Ectodermal cell (in vitro differentiated cells): Measurements from ENCODE around the gene ABCA7.

Experiments used
- H3K27ac ChIP-seq: 2 replicates; pipeline ENCODE4 v1.7.0; 2013; ENCODE audit warnings: mild to moderate bottlenecking, low read depth, low read length; ENCODE audit not compliant: insufficient read depth, poor library complexity, severe bottlenecking
- H3K27me3 ChIP-seq: 2 replicates; pipeline ENCODE4 v1.7.0; 2013; ENCODE audit warnings: mild to moderate bottlenecking, low read length; ENCODE audit not compliant: insufficient read depth, control insufficient read depth, poor library complexity, severe bottlenecking
- H3K36me3 ChIP-seq: one replicate; pipeline ENCODE4 v1.7.0; 2013; ENCODE audit warnings: low read length; ENCODE audit not compliant: control insufficient read depth, insufficient read depth
- H3K4me1 ChIP-seq: one replicate; pipeline ENCODE4 v1.7.0; 2013; ENCODE audit warnings: low read length; ENCODE audit not compliant: control insufficient read depth, insufficient read depth
- H3K4me3 ChIP-seq: 2 replicates; pipeline ENCODE4 v1.7.0; 2013; ENCODE audit warnings: low read depth, low read length, control low read depth; ENCODE audit not compliant: insufficient read depth
- H3K9me3 ChIP-seq: 2 replicates; pipeline ENCODE4 v1.7.0; 2013; ENCODE audit warnings: mild to moderate bottlenecking, low read length, moderate library complexity; ENCODE audit not compliant: control insufficient read depth
- WGBS, 2 experiments: methylation state at CpG; one replicate each; pipeline ENCODE4 v1.1.7; 2013; ENCODE audit warnings: missing lambda C conversion rate in 2 of 2; 5-methylcytosine and 5-hydroxymethylcytosine counted together

The ABCA7 gene

GRCh38 chr19:1106841-1107660 lies 67.1 kb downstream of the ABCA7 start:
- 88 to 91% methylated on average over 17 of the region's 17 CpGs for WGBS, 2 experiments

DNA sequence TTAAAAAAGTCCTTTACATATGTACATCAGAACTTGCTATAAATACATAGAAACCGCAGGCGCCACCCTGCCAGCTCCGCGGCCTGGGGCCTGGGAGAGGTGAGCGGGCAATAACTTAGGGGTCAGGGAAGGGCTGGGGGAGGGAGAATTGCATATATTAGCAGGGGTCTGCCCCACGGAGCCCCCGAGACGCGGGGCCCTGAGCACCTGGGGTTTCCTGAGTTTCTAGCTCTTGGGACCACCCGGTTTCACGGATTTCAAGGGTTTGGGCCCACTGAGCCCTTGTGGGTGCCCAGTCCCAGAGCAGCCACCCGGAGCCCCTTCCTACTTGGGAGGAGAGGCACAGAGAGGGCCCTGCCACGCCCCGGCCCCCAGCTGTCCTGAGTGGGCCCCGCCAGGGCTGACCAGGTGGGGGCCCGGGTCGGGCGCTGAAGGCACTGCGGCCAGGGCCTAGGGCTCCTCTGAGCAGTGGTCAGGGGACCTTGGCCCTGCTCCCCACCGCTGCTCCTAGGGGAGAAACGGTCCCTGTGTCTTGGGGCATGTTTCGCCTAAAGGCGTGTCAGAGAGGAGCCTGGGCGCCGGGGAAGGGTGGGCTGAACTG lies 67.9 kb downstream of the ABCA7 start:
- Histone ChIP-seq H3K27ac (no peak overlapping the region), H3K4me3 (no peak overlapping the region), H3K27me3 (no peaks in the 10 kb centered on the region), H3K4me1 (peaks cover 3% of the 10 kb centered on the region), H3K9me3 (no peaks in the 10 kb centered on the region), H3K36me3 (no peaks in the 10 kb centered on the region)
- WGBS, 2 experiments, result 94 to 95% methylated on average over 25 of the region's 25 CpGs

More at GRCh38 chr19:1106841-1107660, 67.1 kb downstream of the ABCA7 start:
- Histone ChIP-seq H3K36me3 (no peaks in the 10 kb centered on the region), H3K27ac (no peak overlapping the region), H3K27me3 (no peaks in the 10 kb centered on the region), H3K4me1 (peaks cover 3% of the 10 kb centered on the region), H3K4me3 (no peak overlapping the region), H3K9me3 (no peaks in the 10 kb centered on the region)

- 95% methylated on average over 89 of the region's 89 CpGs for WGBS, 2 experiments
- Histone ChIP-seq H3K4me3 (no peak overlapping the region), H3K36me3 (no peaks in the 10 kb centered on the region), H3K4me1 (peaks cover 3% of the 10 kb centered on the region), H3K27me3 (no peaks in the 10 kb centered on the region), H3K27ac (no peak overlapping the region), H3K9me3 (no peaks in the 10 kb centered on the region)
These were observed 68.6 kb downstream of the ABCA7 start for GRCh38 chr19:1108291-1109031.

DNA sequence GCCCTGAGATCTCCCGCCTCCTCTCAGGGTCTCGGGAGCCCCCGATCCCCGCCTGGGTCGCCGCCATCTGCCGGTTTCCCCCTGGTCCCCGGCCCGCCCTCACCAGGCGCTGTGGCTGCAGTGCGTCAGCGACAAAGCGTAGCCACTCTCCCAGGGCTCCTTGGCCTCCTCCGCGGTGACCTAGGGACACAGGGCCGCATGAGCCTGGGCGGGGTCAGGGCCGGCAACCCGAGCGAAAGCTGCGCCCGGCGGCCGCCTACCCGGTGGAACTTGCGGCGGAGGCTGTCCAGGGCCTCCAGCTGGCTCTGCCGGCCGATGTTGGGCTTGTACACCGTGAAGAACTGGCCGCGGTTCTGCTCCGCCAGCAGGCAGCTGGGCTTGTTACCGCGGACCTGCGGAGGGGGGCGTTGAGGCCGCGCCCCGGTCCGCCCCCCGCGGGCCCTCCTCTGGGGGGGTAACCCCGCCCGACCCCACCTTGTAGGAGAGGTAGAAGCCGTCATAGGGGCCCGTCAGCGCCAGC lies 69.2 kb downstream of the ABCA7 start:
- no peak overlapping the region for H3K27ac ChIP-seq
- no peaks in the 10 kb centered on the region for H3K27me3 ChIP-seq
- WGBS, 2 experiments, result 94 to 95% methylated on average over 48 of the region's 48 CpGs
- H3K4me3 ChIP-seq, result no peak overlapping the region
- no peaks in the 10 kb centered on the region for H3K9me3 ChIP-seq
- peaks cover 3% of the 10 kb centered on the region for H3K4me1 ChIP-seq
- no peaks in the 10 kb centered on the region for H3K36me3 ChIP-seq

DNA sequence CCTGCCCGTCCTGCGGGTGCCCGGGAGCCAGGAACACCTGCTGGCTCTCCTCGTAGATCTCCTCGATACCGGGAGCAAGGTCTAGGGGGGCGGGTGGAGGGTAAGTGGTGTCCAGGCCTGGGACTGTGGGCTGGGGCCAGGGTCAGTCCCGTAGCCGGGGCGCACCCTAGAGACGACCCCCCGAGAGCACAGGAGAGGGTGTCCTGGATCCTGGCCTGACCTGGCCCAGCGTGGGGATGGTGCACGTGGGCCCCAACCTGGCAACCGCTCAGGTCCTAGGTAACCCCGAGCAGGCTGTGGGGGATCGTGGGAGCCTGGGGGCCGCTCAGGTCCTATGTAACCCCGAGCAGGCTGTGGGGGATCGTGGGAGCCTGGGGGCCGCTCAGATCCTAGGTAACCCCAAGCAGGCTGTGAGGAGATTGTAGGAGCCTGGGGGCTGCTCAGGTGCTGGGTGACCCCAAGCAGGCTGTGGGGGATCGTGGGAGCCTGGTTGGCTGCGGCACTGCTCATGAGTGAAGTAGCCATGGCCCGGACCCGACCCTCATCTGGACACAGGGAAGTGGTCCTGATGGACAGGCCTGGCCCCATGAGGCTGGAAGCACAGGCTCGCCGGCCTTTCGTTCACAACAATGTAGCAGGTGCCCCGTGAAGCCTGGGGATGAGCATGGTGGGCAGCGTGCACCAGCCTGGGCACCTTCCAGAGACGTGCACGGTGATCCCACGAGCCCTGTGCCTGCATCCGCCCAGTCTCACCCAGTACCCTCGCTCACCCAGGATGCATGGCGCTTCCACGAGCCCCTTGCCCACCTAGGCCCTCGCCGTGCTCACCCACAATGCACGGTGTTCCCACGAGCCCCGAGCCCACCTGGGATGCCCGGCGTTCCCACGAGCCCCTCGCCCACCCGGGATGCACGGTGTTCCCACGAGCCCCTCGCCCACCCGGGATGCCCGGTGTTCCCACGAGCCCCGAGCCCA lies 70.1 kb downstream of the ABCA7 start:
- Histone ChIP-seq H3K27ac (no peak overlapping the region), H3K9me3 (no peaks in the 10 kb centered on the region), H3K4me1 (peaks cover 3% of the 10 kb centered on the region), H3K27me3 (no peaks in the 10 kb centered on the region), H3K36me3 (no peaks in the 10 kb centered on the region), H3K4me3 (no peak overlapping the region)
- WGBS, 2 experiments, result 95 to 96% methylated on average over 54 of the region's 54 CpGs

GRCh38 chr19:1110809-1111640 lies 71.1 kb downstream of the ABCA7 start:
- Histone ChIP-seq H3K27me3 (no peaks in the 10 kb centered on the region), H3K4me1 (no peaks in the 10 kb centered on the region), H3K27ac (no peak overlapping the region), H3K36me3 (no peaks in the 10 kb centered on the region), H3K4me3 (no peak overlapping the region), H3K9me3 (no peaks in the 10 kb centered on the region)
- WGBS, 2 experiments, result 89 to 90% methylated on average over 18 of the region's 18 CpGs

GRCh38 chr19:1111641-1112267 lies 71.8 kb downstream of the ABCA7 start:
- WGBS, 2 experiments, result 89 to 92% methylated on average over 17 to 18 of the region's 18 CpGs
- no peak overlapping the region for H3K27ac ChIP-seq
- H3K36me3 ChIP-seq, result no peaks in the 10 kb centered on the region

GRCh38 chr19:1112268-1113029 lies 72.5 kb downstream of the ABCA7 start:
- H3K27ac ChIP-seq, result no peak overlapping the region
- H3K9me3 ChIP-seq, result no peaks in the 10 kb centered on the region
- no peak overlapping the region for H3K4me3 ChIP-seq
- H3K36me3 ChIP-seq, result no peaks in the 10 kb centered on the region
- 88 to 89% methylated on average over 71 of the region's 71 CpGs for WGBS, 2 experiments
- no peaks in the 10 kb centered on the region for H3K27me3 ChIP-seq
- no peaks in the 10 kb centered on the region for H3K4me1 ChIP-seq

More at GRCh38 chr19:1111641-1112267, 71.8 kb downstream of the ABCA7 start:
- Histone ChIP-seq H3K9me3 (no peaks in the 10 kb centered on the region), H3K27me3 (no peaks in the 10 kb centered on the region), H3K4me3 (no peak overlapping the region), H3K4me1 (no peaks in the 10 kb centered on the region)
